ENCODE measurements around the gene ARAF.
A peak's percentile ranks its signal among the peaks of the same experiment; 100 is the strongest.
"Not testable (repeated sequence)": the region's sequence is repeated elsewhere in the genome, so short reads cannot be mapped to it uniquely, and the experiment has no call there.

Gene ARAF

GRCh38 chrX:47560934-47561658, at the start of gene ARAF:
ARAF (plus strand) TSS chrX:47561205; CDS start chrX:47562968, 1,763 bp downstream.
- DNase-seq, result peak; percentile 91

- DNase-seq, result not testable (repeated sequence)
Observed at GRCh38 chrX:47512383-47512782, 48.6 kb upstream of the ARAF start.

GRCh38 chrX:47513034-47513965, 47.7 kb upstream of the ARAF start:
- DNase-seq, result not testable (repeated sequence)

GRCh38 chrX:47514533-47515235, 46.3 kb upstream of the ARAF start:
- DNase-seq, result no peak

- DNase-seq, result no peak
Observed at GRCh38 chrX:47515941-47516665, 44.9 kb upstream of the ARAF start.

GRCh38 chrX:47518144-47518543, 42.9 kb upstream of the ARAF start:
- no peak for DNase-seq

- peak; percentile 66 for DNase-seq
Observed at GRCh38 chrX:47523297-47523696, 37.7 kb upstream of the ARAF start.

GRCh38 chrX:47523713-47524166, 37.3 kb upstream of the ARAF start:
- no peak for DNase-seq

- no peak for DNase-seq
Observed at GRCh38 chrX:47529548-47529947, 31.5 kb upstream of the ARAF start.

GRCh38 chrX:47530049-47530448, 31.0 kb upstream of the ARAF start:
- DNase-seq, result no peak

GRCh38 chrX:47539860-47540259, 21.1 kb upstream of the ARAF start:
- DNase-seq, result no peak

- no peak for DNase-seq
Observed at GRCh38 chrX:47540754-47541538, 20.1 kb upstream of the ARAF start.

GRCh38 chrX:47543496-47543895, 17.5 kb upstream of the ARAF start:
- no peak for DNase-seq

- DNase-seq, result peak; percentile 69
Observed at GRCh38 chrX:47556045-47556623, 4.9 kb upstream of the ARAF start.

GRCh38 chrX:47558436-47558835, 2.6 kb upstream of the ARAF start:
- no peak for DNase-seq

- no peak for DNase-seq
Observed at GRCh38 chrX:47560179-47560933, 649 bp upstream of the ARAF start.

GRCh38 chrX:47561659-47562151, 700 bp downstream of the ARAF start:
- DNase-seq, result no peak

- no peak for DNase-seq
Observed at GRCh38 chrX:47562615-47563243, 1.7 kb downstream of the ARAF start.

GRCh38 chrX:47563801-47564315, 2.9 kb downstream of the ARAF start:
- DNase-seq, result no peak

Measured in activated CD4-positive, alpha-beta T cell treated with anti-CD3 and anti-CD28 coated beads for 1 hour (primary cell).